GM12878 (cell line): ENCODE measurements around the gene ANKRD24. TPM values are rescaled to one million over a fixed set of nuclear protein-coding genes. Genes with fewer than 3 reads are reported as not detected.

ENCODE experiments used
- BACH1 ChIP-seq: fragments of 450-650 bp; IDR thresholded peaks from 2 replicates; pipeline ENCODE4 v1.6.1; 2017; ENCODE audit warnings: mild to moderate bottlenecking, borderline replicate concordance
- CBX3 ChIP-seq: fragments of 200-600 bp; sonication (generic); IDR thresholded peaks from 2 replicates; pipeline ENCODE4 v1.6.1; 2016; ENCODE audit warnings: low read depth, borderline replicate concordance
- CHD2 ChIP-seq: IDR thresholded peaks from 2 replicates; pipeline ENCODE4 v1.6.1; 2011; ENCODE audit warnings: low read depth, low read length, improper control_type of control experiment, borderline replicate concordance
- EGR1 ChIP-seq, 2 experiments: IDR thresholded peaks; 1 replicate in 1 of 2; 2 replicates in 1 of 2; pipeline ENCODE4 v1.6.1; 2011 to 2012; ENCODE audit warnings: low read depth in 2 of 2, low read length in 2 of 2, borderline replicate concordance in 1 of 2, mild to moderate bottlenecking in 1 of 2, moderate library complexity in 1 of 2
- FOXK2 ChIP-seq: fragments of 450-650 bp; IDR thresholded peaks from 2 replicates; pipeline ENCODE4 v1.6.1; 2017; ENCODE audit warnings: mild to moderate bottlenecking, moderate library complexity
- GABPA ChIP-seq: IDR thresholded peaks from 2 replicates; pipeline ENCODE4 v1.6.1; 2014; ENCODE audit warnings: antibody characterized with exemption, low read depth, mild to moderate bottlenecking, inconsistent platforms
- HDAC2 ChIP-seq: fragments of 200-600 bp; sonication (generic); IDR thresholded peaks from 2 replicates; pipeline ENCODE4 v1.6.1; 2017
- IKZF1 ChIP-seq: fragments of 450-650 bp; conservative IDR thresholded peaks from 2 replicates; pipeline ENCODE4 v1.6.1; 2017; ENCODE audit warnings: antibody characterized with exemption, mild to moderate bottlenecking
- LARP7 ChIP-seq: fragments of 450-650 bp; IDR thresholded peaks from 2 replicates; pipeline ENCODE4 v1.6.1; 2017; ENCODE audit warnings: mild to moderate bottlenecking
- MEF2B ChIP-seq: fragments of 450-650 bp; IDR thresholded peaks from 2 replicates; pipeline ENCODE4 v1.6.1; 2018; ENCODE audit warnings: mild to moderate bottlenecking, moderate library complexity; ENCODE audit not compliant: partially characterized antibody, poor library complexity, severe bottlenecking
- NFIC ChIP-seq: IDR thresholded peaks from 2 replicates; pipeline ENCODE4 v1.6.1; 2012; ENCODE audit warnings: low read depth, mild to moderate bottlenecking, inconsistent platforms, low read length, moderate library complexity
- NKRF ChIP-seq: fragments of 450-650 bp; conservative IDR thresholded peaks from 2 replicates; pipeline ENCODE4 v1.6.1; 2017; ENCODE audit warnings: mild to moderate bottlenecking, moderate library complexity
- NR2C1 ChIP-seq: fragments of 450-650 bp; IDR thresholded peaks from 2 replicates; pipeline ENCODE4 v1.6.1; 2017; ENCODE audit warnings: antibody characterized with exemption, mild to moderate bottlenecking, moderate library complexity
- NR2C2 ChIP-seq: IDR thresholded peaks from 2 replicates; pipeline ENCODE4 v1.6.1; 2011; ENCODE audit warnings: borderline replicate concordance, low read depth; ENCODE audit not compliant: control insufficient read depth, insufficient read length
- NR2F1 ChIP-seq: fragments of 450-650 bp; conservative IDR thresholded peaks from 2 replicates; pipeline ENCODE4 v1.6.1; 2017; ENCODE audit warnings: mild to moderate bottlenecking
- NRF1 ChIP-seq: conservative IDR thresholded peaks from 2 replicates; pipeline ENCODE4 v1.6.1; 2011; ENCODE audit warnings: mild to moderate bottlenecking, low read depth, low read length, improper control_type of control experiment
- POLR2A ChIP-seq: IDR thresholded peaks from 2 replicates; pipeline ENCODE4 v1.6.1; 2011; ENCODE audit warnings: low read depth, mild to moderate bottlenecking, low read length
- POLR2AphosphoS5 ChIP-seq: IDR thresholded peaks from 2 replicates; pipeline ENCODE4 v1.6.1; 2011; ENCODE audit warnings: mild to moderate bottlenecking, low read length, inconsistent platforms
- RB1 ChIP-seq: fragments of 450-650 bp; formaldehyde crosslinking; IDR thresholded peaks from 2 replicates; pipeline ENCODE4 v1.6.1; 2017; ENCODE audit warnings: mild to moderate bottlenecking, borderline replicate concordance
- RUNX3 ChIP-seq: IDR thresholded peaks from 2 replicates; pipeline ENCODE4 v1.6.1; 2012; ENCODE audit warnings: low read length, inconsistent platforms
- SIX5 ChIP-seq: IDR thresholded peaks from 2 replicates; pipeline ENCODE4 v1.6.1; 2011; ENCODE audit warnings: mild to moderate bottlenecking, low read depth, low read length, moderate library complexity; ENCODE audit not compliant: severe bottlenecking
- SKIL ChIP-seq: fragments of 450-650 bp; IDR thresholded peaks from 2 replicates; pipeline ENCODE4 v1.6.1; 2017; ENCODE audit warnings: mild to moderate bottlenecking, low read depth, inconsistent platforms; ENCODE audit not compliant: poor library complexity, severe bottlenecking
- SREBF2 ChIP-seq: IDR thresholded peaks from 2 replicates; pipeline ENCODE4 v1.6.1; 2012; ENCODE audit warnings: mild to moderate bottlenecking, low read length
- TBL1XR1 ChIP-seq: IDR thresholded peaks from 2 replicates; pipeline ENCODE4 v1.6.1; 2012; ENCODE audit warnings: low read depth, low read length, improper control_type of control experiment
- USF2 ChIP-seq: IDR thresholded peaks from 2 replicates; pipeline ENCODE4 v1.6.1; 2011; ENCODE audit warnings: low read depth, low read length, improper control_type of control experiment, borderline replicate concordance
- YY1 ChIP-seq: IDR thresholded peaks from 2 replicates; pipeline ENCODE4 v1.6.1; 2011; ENCODE audit warnings: low read depth, mild to moderate bottlenecking, low read length
- ZNF384 ChIP-seq: IDR thresholded peaks from 2 replicates; pipeline ENCODE4 v1.6.1; 2012; ENCODE audit warnings: low read depth, mild to moderate bottlenecking, low read length, improper control_type of control experiment, borderline replicate concordance
- polyA plus RNA-seq, 11 experiments: library from polyadenylated mRNA; depleted of rRNA in 4 of 11; unstranded in 6 of 11; stranded (reverse) in 5 of 11; fragments of >200 nt; fragmentation: Nextera tagmentation in 4 of 11; fragmentation: Illumina TruSeq in 1 of 11; extraction: Ambion mirVana in 4 of 11; extraction: Trizol in 1 of 11; gene quantifications; 1 replicate in 1 of 11; 2 replicates in 10 of 11; pipeline versions ENCODE4 v1.2.1 to v1.2.3, GENCODE V29; 2011 to 2016; ENCODE audit warnings: inconsistent platforms in 2 of 11, missing spikeins in 2 of 11, low read depth in 1 of 11
- total RNA-seq, 4 experiments: library from RNA; depleted of rRNA in 3 of 4; stranded (reverse); fragments of >200 nt in 3 of 4; fragmentation: Illumina TruSeq in 1 of 4; extraction: Trizol in 1 of 4; gene quantifications; 2 replicates each; pipeline versions ENCODE4 v1.2.1 to v1.2.3, GENCODE V29; 2013 to 2021
- TF ChIP-seq, protein P1 (sequence below): IDR thresholded peaks from 2 replicates; pipeline ENCODE4 v1.6.1; 2012; ENCODE audit warnings: low read depth, low read length, improper control_type of control experiment

The ANKRD24 gene
- total and polyA plus RNA-seq, 10 of the 15 experiments (the other 5 are each of a cell fraction or from before 2014, with no cell fraction given), result 0.02 to 0.59 (median 0.35) TPM; not detected in 1

DNA sequence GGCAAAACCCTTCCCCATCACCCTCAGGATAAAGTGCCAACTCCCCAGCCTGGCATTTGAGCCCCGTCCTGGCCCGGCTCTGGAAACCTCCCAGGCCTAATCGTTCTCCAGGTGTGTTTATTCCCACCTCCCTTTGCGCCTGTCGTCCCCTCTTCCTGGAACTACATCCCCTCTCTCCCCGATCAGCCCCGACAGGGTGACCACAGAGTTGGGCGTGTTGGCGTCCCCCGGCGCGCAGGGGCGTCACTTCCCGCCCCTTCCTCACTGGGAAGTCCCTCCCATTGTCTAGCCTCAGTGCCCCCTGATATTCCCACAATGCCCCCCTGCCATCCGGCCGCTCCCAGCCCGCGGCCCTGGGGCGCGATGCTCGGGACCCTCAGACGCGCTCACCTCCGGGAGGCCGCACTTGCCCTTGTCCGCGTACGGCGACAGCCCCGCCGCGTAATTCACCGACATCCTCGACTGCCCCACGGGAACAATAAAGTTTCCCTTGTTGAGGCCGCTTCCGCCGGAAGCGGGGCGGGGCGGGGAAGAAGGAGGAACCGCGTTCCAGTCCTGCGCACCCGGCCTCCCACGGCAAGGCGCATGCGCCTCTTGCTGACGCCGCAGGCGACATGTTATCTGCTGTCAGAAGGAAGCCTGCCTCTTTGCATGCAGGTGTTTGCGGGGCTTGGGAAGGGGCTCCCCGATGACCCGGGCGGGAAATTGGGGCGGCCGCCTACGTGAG lies at the start of gene ANKRD24, which contains the start of gene SIRT6 (continued):
- peak; percentile 96 for TF ChIP-seq IKZF1
- peak; percentile 91 for TF ChIP-seq YY1
- peak; percentile 33 for TF ChIP-seq SIX5
- peak; percentile 97 for TF ChIP-seq NRF1
- TF ChIP-seq USF2, result no peak
- peak; percentile 52 for TF ChIP-seq ZNF384
- TF ChIP-seq NKRF, result peak; percentile 60; the same call in 1 of the 2 replicates
- peak; percentile 41; the same call in 1 of the 2 replicates for TF ChIP-seq CHD2
- peak; percentile 72 for TF ChIP-seq RUNX3
- peak; percentile 59; the same call in 1 of the 2 replicates for TF ChIP-seq NR2F1
- no peak for TF ChIP-seq SREBF2
- TF ChIP-seq RB1, result peak; percentile 57; the same call in 1 of the 2 replicates
- TF ChIP-seq, protein P1, sequence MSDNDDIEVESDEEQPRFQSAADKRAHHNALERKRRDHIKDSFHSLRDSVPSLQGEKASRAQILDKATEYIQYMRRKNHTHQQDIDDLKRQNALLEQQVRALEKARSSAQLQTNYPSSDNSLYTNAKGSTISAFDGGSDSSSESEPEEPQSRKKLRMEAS, result peak; percentile 19; the same call in 1 of the 2 replicates
- TF ChIP-seq TBL1XR1, result no peak
- TF ChIP-seq CBX3, result no peak
- TF ChIP-seq BACH1, result no peak
- no peak for TF ChIP-seq FOXK2
- no peak for TF ChIP-seq NR2C1
- TF ChIP-seq LARP7, result no peak; the same call in 1 of the 2 replicates
- TF ChIP-seq POLR2AphosphoS5, result peak; percentile 83
- no peak for TF ChIP-seq NR2C2
- TF ChIP-seq HDAC2, result no peak; the same call in 1 of the 2 replicates
- peak; percentile 31 for TF ChIP-seq MEF2B
- no peak for TF ChIP-seq NFIC
- TF ChIP-seq POLR2A, result peak; percentile 88
- TF ChIP-seq SKIL, result no peak
- TF ChIP-seq EGR1 (IDR thresholded peaks at IDR 0.05; ENCODE audit: borderline replicate concordance in 1 of 2, low read depth in 2 of 2, low read length in 2 of 2), result peak in 1 of 2 experiments; percentile 11; a peak in 1 of 3 replicates
- peak; percentile 97 for TF ChIP-seq GABPA
